Measurements from ENCODE around the gene ATP1B2. TPM values are rescaled to one million over a fixed set of nuclear protein-coding genes. Genes with fewer than 3 reads are reported as not detected.

ATP1B2 gene
- total and polyA plus RNA-seq, 2 of the 8 experiments (the other 6 are each of a cell fraction or from before 2014, with no cell fraction given): 9.1 to 21.0 TPM

DNA sequence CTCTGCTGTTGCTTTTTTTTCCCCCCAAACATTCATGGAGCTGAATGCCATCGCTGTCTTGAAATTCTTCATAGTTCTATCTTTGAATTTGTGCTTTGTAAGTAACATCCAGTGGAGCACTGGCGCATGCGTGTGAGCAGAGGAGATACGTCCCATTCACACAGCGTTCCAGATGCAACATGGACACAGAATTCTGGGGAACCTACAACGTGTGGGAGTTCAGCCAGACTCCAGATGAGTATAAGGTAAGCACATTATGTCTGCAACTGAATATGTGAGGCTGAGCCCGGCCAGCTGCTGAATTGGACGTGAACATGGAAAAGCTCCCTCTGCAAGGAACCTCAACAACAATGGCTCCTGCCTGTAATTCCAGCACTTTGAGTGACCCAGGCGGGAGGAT, 4.3 kb upstream of the ATP1B2 start:
- Histone ChIP-seq H2BK5ac (ENCODE audit: low read depth, low read length) (no peak overlapping the region), H3K23me2 (ENCODE audit: low read depth, low read length) (peaks cover 9% of the 10 kb centered on the region), H2BK15ac (ENCODE audit: low read length) (no peak overlapping the region), H3K18ac (ENCODE audit: extremely low read depth, low read length) (no peak overlapping the region), H3K4ac (replicated peaks; ENCODE audit: insufficient read length, low read depth, low read length) (no peak overlapping the region), H3K4me2 (ENCODE audit: insufficient read depth in 1 of 2, low read depth in 2 of 2, low read length in 2 of 2) (no peak overlapping the region), H2AK5ac (ENCODE audit: low read depth, low read length) (no peak overlapping the region), H3K27ac (ENCODE audit: low read depth, low read length) (no peak overlapping the region), H2BK20ac (ENCODE audit: low read length) (no peak overlapping the region), H2BK12ac (ENCODE audit: low read depth, low read length) (no peak overlapping the region), H3K14ac (ENCODE audit: insufficient read length) (no peak overlapping the region), H4K5ac (ENCODE audit: insufficient read length, low read depth, low read length) (no peak overlapping the region), H3K36me3 (ENCODE audit: control insufficient read depth in 2 of 4, insufficient read depth in 4 of 4, low read length in 3 of 4) (no peaks in the 10 kb centered on the region), H2AFZ (ENCODE audit: low read length) (no peak overlapping the region), H3K4me3 (ENCODE audit: extremely low read depth in 1 of 4, insufficient read depth in 2 of 4, low read depth in 3 of 4, low read length in 4 of 4) (no peak overlapping the region), H3K4me1 (replicated peaks in 1 of 4; ENCODE audit: control insufficient read depth in 3 of 4, insufficient read depth in 4 of 4, low read length in 3 of 4) (peaks cover 0 to 7% (median 4%) of the 10 kb centered on the region in 4 experiments; a peak in 5 of 7 replicates), H3K56ac (replicated peaks; ENCODE audit: insufficient read length, low read depth, low read length) (no peak overlapping the region), H3K9me3 (ENCODE audit: insufficient read depth in 2 of 2, low read depth in 1 of 2, low read length in 1 of 2) (no peaks in the 10 kb centered on the region), H3K27me3 (replicated peaks in 1 of 4; ENCODE audit: control insufficient read depth in 3 of 4, extremely low read depth in 1 of 4, insufficient read depth in 3 of 4, low read length in 3 of 4) (peaks cover 0 to 4% (median 1%) of the 10 kb centered on the region in 4 experiments; a peak in 3 of 7 replicates), H3K79me1 (ENCODE audit: low read depth, low read length) (no peaks in the 10 kb centered on the region), H2BK120ac (replicated peaks; ENCODE audit: low read depth, low read length) (no peak overlapping the region), H4K8ac (ENCODE audit: extremely low read depth, insufficient read depth, low read length) (no peak overlapping the region), H4K20me1 (replicated peaks in 1 of 2; ENCODE audit: control insufficient read depth in 1 of 2, insufficient read depth in 2 of 2, low read length in 2 of 2) (peaks cover 0 to 1% of the 10 kb centered on the region in 2 experiments), H3K9ac (replicated peaks in 1 of 4; ENCODE audit: extremely low read depth in 1 of 4, low read depth in 3 of 4, low read length in 3 of 4) (no peak overlapping the region), H3K79me2 (ENCODE audit: control insufficient read depth in 1 of 2, insufficient read depth in 2 of 2, low read length in 2 of 2) (no peaks in the 10 kb centered on the region), H3K23ac (ENCODE audit: insufficient read length) (no peak overlapping the region), H4K91ac (replicated peaks; ENCODE audit: insufficient read length, low read length) (no peak overlapping the region)
- WGBS, 2 experiments (ENCODE audit: extremely low coverage in 1 of 2, insufficient coverage in 1 of 2, insufficient read length in 1 of 2, insufficient replicate concordance in 2 of 2, low coverage in 1 of 2, low lambda C conversion rate in 2 of 2, missing lambda C conversion rate in 1 of 2): 82% methylated on average over 9 of the region's 9 CpGs; no CpG with 5 or more reads in 1 of the 2 experiments
- POLR2A ChIA-PET (ENCODE audit: partially characterized antibody): interaction anchor here (58.0 to 79.4 kb wide), 2 partner anchors 6 to 20 kb away, joined by 2272 read pairs; partner anchors contain the start of genes ATP1B2, FXR2, SAT2 and SHBG
- TF ChIP-seq TCF12 (IDR thresholded peaks at IDR 0.05; ENCODE audit: low read depth, low read length) (no peak), TEAD4 (IDR thresholded peaks at IDR 0.05; ENCODE audit: low read depth, low read length) (no peak), EP300 (IDR thresholded peaks at IDR 0.05; ENCODE audit: borderline replicate concordance in 1 of 2, low read depth in 2 of 2, low read length in 2 of 2) (no peak), SIN3A (conservative IDR thresholded peaks at IDR 0.05 in 1 of 2, IDR thresholded peaks at IDR 0.05 in 1 of 2; ENCODE audit: low read depth in 1 of 2, low read length in 2 of 2) (no peak), POU5F1 (IDR thresholded peaks at IDR 0.05; ENCODE audit: low read depth, low read length) (no peak), GTF2F1 (IDR thresholded peaks at IDR 0.05; ENCODE audit: borderline replicate concordance, low read depth, low read length) (no peak), SIRT6 (IDR thresholded peaks at IDR 0.05; ENCODE audit: low read length) (no peak), NANOG (IDR thresholded peaks at IDR 0.05; ENCODE audit: insufficient read depth, low read depth, low read length, poor library complexity, severe bottlenecking) (no peak), SP4 (IDR thresholded peaks at IDR 0.05; ENCODE audit: low read length) (no peak), CHD1 (IDR thresholded peaks at IDR 0.05; ENCODE audit: low read depth, low read length) (no peak), YY1 (IDR thresholded peaks at IDR 0.05; ENCODE audit: low read depth, low read length) (no peak)
- TF ChIP-seq, protein P1, sequence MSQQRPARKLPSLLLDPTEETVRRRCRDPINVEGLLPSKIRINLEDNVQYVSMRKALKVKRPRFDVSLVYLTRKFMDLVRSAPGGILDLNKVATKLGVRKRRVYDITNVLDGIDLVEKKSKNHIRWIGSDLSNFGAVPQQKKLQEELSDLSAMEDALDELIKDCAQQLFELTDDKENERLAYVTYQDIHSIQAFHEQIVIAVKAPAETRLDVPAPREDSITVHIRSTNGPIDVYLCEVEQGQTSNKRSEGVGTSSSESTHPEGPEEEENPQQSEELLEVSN (IDR thresholded peaks at IDR 0.05): no peak
- CTCF ChIA-PET (ENCODE audit: partially characterized antibody): interaction anchor here (1.0 to 18.2 kb wide), 6 partner anchors 13 to 41 kb away, joined by 3 to 211 read pairs (median 13); partner anchors contain the start of genes SAT2, SHBG, TP53 and WRAP53
- FAIRE-seq (no peak), DNase-seq (ENCODE audit: low read depth in 1 of 2, low spot score in 2 of 2) (no peak)

All from H1 (cell line).